Smooth muscle cell of the coronary artery (primary cell): Measurements from ENCODE around the gene OR6C2. TPM values are rescaled to one million over a fixed set of nuclear protein-coding genes. Genes with fewer than 3 reads are reported as not detected.

Source experiments
- total RNA-seq: library from RNA; depleted of rRNA; stranded (reverse); fragments of >200 nt; gene quantifications from 2 replicates; pipeline ENCODE4 v1.2.3, GENCODE V29; 2014; ENCODE audit warnings: low replicate concordance

The OR6C2 gene
- total RNA-seq, result not detected in 2 replicates

DNA sequence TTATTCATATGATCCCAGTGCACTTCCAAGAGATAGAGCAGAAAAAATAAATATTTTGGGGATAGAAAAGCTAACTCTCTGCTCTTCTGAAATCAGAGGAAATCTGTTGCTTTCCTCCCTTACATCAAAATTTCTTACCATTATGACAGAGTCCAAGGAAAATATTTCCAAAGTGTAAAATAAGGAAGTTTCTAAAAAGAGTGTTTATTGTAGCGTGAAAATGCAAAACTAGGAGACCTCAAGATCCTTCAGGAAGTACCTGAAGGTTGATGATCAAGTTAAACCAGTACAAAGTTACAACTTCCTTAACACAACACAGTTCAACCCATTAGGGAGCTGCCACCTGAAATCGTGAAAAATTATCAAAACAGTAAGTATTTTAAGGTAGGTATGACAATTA lies at the start of gene OR6C2:
Gene OR6C2 (plus strand): TSS at position 301 of the 400 bp plus-strand sequence. CDS start 8,138 bp downstream, outside the sequence.

DNA sequence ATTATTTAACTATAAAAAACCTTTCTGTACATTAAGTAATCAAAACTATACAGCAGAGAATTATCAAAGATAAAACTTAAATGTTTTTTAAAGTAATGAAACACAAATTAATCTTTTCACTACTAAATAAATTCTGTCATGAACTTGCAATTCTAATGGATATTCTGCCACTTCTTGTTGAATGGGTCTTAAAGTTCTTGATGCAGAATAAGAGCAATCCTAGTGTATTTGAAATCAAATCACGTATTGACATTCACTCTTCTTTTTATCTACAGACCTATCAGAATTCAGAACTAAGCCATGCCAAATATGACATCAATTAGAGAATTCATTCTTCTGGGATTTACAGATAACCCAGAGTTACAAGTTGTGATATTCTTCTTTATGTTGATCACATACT lies 43.6 kb upstream of the OR6C2 start, which contains the start of gene OR6C65:
Gene OR6C65 (plus strand): TSS at position 301 of the 400 bp plus-strand sequence. CDS start 0 bp downstream, at position 301.

DNA sequence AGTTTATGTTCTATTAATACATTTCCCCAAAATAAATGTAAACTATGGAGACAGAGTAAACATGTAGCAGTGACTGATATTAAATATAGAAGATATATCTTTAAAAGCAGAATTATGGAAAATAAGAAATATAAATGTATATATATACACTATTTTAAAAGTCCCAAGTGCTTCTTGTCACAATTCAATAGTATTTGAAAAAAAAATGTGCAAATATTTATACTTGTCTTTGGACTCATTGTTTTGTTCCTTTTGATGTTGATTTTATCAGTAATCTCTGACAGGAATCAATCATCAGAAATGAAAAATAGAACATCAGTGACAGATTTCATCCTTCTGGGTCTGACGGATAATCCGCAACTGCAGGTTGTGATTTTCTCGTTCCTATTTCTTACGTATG lies 17.9 kb upstream of the OR6C2 start, which contains the start of gene OR6C76:
Gene OR6C76 (plus strand): TSS at position 301 of the 400 bp plus-strand sequence. CDS start 0 bp downstream, at position 301.

DNA sequence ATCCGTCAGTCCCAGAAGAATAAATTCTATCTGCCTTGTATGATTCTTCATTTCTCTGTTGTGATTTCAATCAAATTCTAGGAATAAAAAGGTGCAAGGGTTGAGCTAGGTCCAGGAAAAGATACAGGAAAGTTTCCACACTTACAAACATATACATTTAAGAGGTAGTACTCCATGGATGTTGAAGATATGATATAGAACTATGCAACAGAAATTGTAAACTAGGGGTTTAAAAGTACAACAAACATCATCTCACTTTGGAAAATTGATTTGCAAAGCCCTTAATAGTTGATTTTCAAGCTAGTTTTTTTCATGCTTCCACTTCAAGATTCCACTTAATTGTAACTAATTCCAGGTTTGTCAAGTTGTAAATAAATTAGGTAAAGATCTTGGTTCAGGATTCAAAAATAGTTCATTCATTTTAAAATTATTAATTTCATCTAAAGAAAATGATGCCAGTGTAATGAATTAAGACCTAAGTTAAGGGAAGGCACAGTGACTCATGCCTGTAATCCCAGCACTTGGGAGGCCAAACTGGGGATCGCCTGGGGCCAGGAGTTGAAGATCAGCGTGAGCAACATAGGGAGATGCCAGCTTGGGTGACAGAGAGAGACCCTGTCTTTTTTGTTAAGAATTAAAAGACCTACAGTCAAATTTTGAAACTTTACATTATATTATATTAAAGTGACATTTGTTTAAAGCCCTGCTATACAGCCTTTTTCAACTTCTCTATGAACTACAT lies 26.4 kb downstream of the OR6C2 start, which contains the start of gene OR6C70:
Gene OR6C70 (minus strand): TSS at position 51 of the 742 bp plus-strand sequence. CDS start 0 bp downstream, at position 51.

DNA sequence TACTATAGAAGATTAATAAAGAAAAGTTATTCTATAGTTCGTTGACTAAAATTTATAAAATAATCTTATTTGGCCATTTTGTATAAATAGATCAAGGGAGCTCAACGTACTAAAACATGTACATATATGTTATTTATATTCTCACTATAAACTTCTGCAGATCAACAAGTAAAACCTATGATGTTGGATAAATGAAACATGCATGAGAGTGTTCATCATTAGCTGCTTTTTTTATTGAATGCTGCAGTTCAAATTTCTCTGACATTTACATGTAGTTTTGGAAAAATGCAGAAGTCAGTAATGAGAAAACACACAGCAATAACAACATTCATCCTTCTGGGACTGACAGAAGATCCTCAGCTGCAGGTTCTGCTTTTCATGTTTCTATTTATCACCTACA lies 48.2 kb downstream of the OR6C2 start, which contains the start of gene OR6C68:
Gene OR6C68 (plus strand): TSS at position 301 of the 400 bp plus-strand sequence. CDS start 0 bp downstream, at position 301.

Other genes starting within 250 kb of the OR6C2 start
- not detected in 2 replicates for gene OR10A7, start 223.1 kb upstream of the OR6C2 start, total RNA-seq
- not detected in 2 replicates for gene OR6C74, start 199.5 kb upstream of the OR6C2 start, total RNA-seq
- not detected in 2 replicates for gene OR6C6, start 147.5 kb upstream of the OR6C2 start, total RNA-seq
- not detected in 2 replicates for gene OR6C1, start 129.7 kb upstream of the OR6C2 start, total RNA-seq
- not detected in 2 replicates for gene OR6C3, start 113.3 kb upstream of the OR6C2 start, total RNA-seq
- not detected in 2 replicates for gene OR6C75, start 81.1 kb upstream of the OR6C2 start, total RNA-seq
- gene OR6C65, start 43.5 kb upstream of the OR6C2 start, total RNA-seq, result not detected in 2 replicates
- not detected in 2 replicates for gene OR6C76, start 17.8 kb upstream of the OR6C2 start, total RNA-seq
- gene OR6C70, start 26.1 kb downstream of the OR6C2 start, total RNA-seq, result not detected in 2 replicates
- gene OR6C68, start 48.3 kb downstream of the OR6C2 start, total RNA-seq, result not detected in 2 replicates
- gene OR6C4, start 105.5 kb downstream of the OR6C2 start, total RNA-seq, result not detected in 2 replicates
- not detected in 2 replicates for gene OR2AP1, start 128.4 kb downstream of the OR6C2 start, total RNA-seq
- gene OR10P1, start 192.8 kb downstream of the OR6C2 start, total RNA-seq, result not detected in 2 replicates